MCF 10A (cell line): Measurements from ENCODE around the gene OAF. TPM values are rescaled to one million over a fixed set of nuclear protein-coding genes. Genes with fewer than 3 reads are reported as not detected.

Experiments
- BruUV-seq: library from RNA; stranded (reverse); fragments of 400-500 nt; replicated peaks from 2 replicates; lab custom pipeline; 2021; lab: Mats Ljungman, UMichigan
- CTCF ChIA-PET: fragments of 300-600 bp; sonication (Branson Sonifier 250); formaldehyde crosslinking; extraction: SDS; loops from one replicate; lab custom pipeline; 2021; ENCODE audit warnings: antibody characterized with exemption, inconsistent platforms; lab: Yijun Ruan, JAX
- POLR2A ChIA-PET: fragments of 300-600, 350-650 bp; sonication (Branson Sonifier 250); formaldehyde crosslinking; extraction: SDS; loops from one replicate; lab custom pipeline; 2020; ENCODE audit warnings: antibody characterized with exemption, inconsistent platforms; lab: Yijun Ruan, JAX
- DNase-seq: peaks from one replicate; pipeline ENCODE4 v3.0.0-alpha.2; 2018; ENCODE audit not compliant: unreplicated experiment
- H3K27ac Mint-ChIP-seq: one replicate; pipeline ENCODE4 v1.8.0; 2022; ENCODE audit warnings: mild to moderate bottlenecking, low read depth, mixed read lengths; ENCODE audit not compliant: unreplicated experiment
- H3K27me3 Mint-ChIP-seq: one replicate; pipeline ENCODE4 v1.8.0; 2022; ENCODE audit warnings: mixed read lengths; ENCODE audit not compliant: insufficient read depth, unreplicated experiment
- H3K36me3 Mint-ChIP-seq: one replicate; pipeline ENCODE4 v1.8.0; 2022; ENCODE audit warnings: mild to moderate bottlenecking, moderate library complexity, mixed read lengths; ENCODE audit not compliant: insufficient read depth, unreplicated experiment
- H3K4me1 Mint-ChIP-seq: one replicate; pipeline ENCODE4 v1.8.0; 2022; ENCODE audit warnings: mixed read lengths; ENCODE audit not compliant: insufficient read depth, unreplicated experiment
- H3K4me3 Mint-ChIP-seq: one replicate; pipeline ENCODE4 v1.8.0; 2022; ENCODE audit warnings: mild to moderate bottlenecking, moderate library complexity, mixed read lengths; ENCODE audit not compliant: unreplicated experiment
- H3K9me3 Mint-ChIP-seq: one replicate; pipeline ENCODE4 v1.8.0; 2022; ENCODE audit warnings: mixed read lengths; ENCODE audit not compliant: unreplicated experiment
- CTCF ChIP-seq: fragments of 200-600 bp; IDR thresholded peaks from one replicate; pipeline ENCODE4 v1.8.0; 2022; ENCODE audit warnings: antibody characterized with exemption, mild to moderate bottlenecking; ENCODE audit not compliant: unreplicated experiment
- intact Hi-C: fragments of 100-400 bp; cut with micrococcal nuclease; formaldehyde crosslinking; loops from 2 replicates; pipeline ENCODE4 v1.14.1; 2022
- total RNA-seq: library from RNA; stranded (reverse); gene quantifications from 2 replicates; pipeline ENCODE4 v1.2.3, GENCODE V29; 2022

Gene OAF
- total RNA-seq, 1 experiment from 2014 or later, result 21.6 TPM

DNA sequence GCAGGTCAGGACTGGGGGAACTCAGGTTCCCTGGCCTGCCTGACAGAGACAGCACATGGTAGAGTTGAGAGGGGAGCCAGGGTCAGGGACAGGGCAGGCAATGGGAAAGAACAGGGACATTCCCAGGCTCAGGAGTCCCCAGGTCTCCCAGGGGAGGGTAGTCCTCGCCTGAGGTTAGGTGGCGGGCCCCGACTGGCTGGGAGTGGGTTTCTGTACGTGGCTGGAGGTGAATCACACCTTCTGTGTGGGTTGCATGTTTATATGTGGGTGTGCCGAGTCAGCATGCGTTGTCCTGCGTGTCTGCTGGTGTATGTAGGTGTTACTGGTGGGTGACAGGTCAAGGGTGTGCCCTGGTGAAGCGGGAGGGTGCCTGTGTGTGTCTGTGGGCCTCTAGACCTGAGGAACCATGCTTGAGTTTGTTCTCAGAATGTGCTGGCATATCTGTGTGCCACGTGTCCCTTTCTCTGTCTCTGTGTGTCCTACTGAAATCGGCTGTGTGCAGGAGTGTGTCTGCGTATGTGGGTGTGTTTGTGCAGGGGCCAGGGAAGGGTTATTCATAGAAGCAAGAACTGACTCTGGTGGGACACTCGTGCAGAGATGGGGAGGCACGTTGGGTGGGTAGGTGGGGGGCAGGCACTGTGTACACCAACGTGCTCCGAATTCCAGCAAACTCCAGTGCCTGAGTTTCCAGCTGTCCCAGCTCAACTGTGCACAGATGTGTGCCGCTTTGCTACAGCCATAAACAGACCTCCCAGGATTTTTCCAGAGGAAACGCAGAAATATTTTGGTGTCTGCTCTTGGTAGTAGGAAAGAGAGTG, 23.8 kb upstream of the OAF start:
- no peaks in the 10 kb centered on the region for H3K9me3 Mint-ChIP-seq
- peak overlapping the region; percentile 16 for H3K27ac Mint-ChIP-seq
- CTCF ChIA-PET, result interaction anchor here (1.2 to 2.0 kb wide), 4 partner anchors 16 to 116 kb away, joined by 3 to 5 read pairs (median 4); no protein-coding TSS in a partner anchor
- BruUV-seq, result no TSS peak
- peaks cover 10% of the 10 kb centered on the region for H3K4me1 Mint-ChIP-seq
- no peaks in the 10 kb centered on the region for H3K36me3 Mint-ChIP-seq
- DNase-seq, result no peak
- H3K27me3 Mint-ChIP-seq, result no peaks in the 10 kb centered on the region
- POLR2A ChIA-PET, result no interaction called here
- intact Hi-C loops, result no loop called here
- no peak for TF ChIP-seq CTCF
- no peak overlapping the region for H3K4me3 Mint-ChIP-seq

GRCh38 chr11:120188371-120188770, 22.5 kb upstream of the OAF start:
- intact Hi-C loops, result no loop called here
- Mint-ChIP-seq H3K36me3 (peaks cover 3% of the 10 kb centered on the region), H3K27ac (peak overlapping the region; percentile 5), H3K27me3 (no peaks in the 10 kb centered on the region), H3K4me3 (no peak overlapping the region), H3K4me1 (peaks cover 10% of the 10 kb centered on the region), H3K9me3 (no peaks in the 10 kb centered on the region)
- DNase-seq, result no peak
- BruUV-seq, result no TSS peak
- TF ChIP-seq CTCF, result no peak
- ChIA-PET POLR2A (no interaction called here), CTCF (interaction anchor here (0.6 to 1.2 kb wide), 2 partner anchors 18 to 760 kb away, joined by 3 read pairs; no protein-coding TSS in a partner anchor)

DNA sequence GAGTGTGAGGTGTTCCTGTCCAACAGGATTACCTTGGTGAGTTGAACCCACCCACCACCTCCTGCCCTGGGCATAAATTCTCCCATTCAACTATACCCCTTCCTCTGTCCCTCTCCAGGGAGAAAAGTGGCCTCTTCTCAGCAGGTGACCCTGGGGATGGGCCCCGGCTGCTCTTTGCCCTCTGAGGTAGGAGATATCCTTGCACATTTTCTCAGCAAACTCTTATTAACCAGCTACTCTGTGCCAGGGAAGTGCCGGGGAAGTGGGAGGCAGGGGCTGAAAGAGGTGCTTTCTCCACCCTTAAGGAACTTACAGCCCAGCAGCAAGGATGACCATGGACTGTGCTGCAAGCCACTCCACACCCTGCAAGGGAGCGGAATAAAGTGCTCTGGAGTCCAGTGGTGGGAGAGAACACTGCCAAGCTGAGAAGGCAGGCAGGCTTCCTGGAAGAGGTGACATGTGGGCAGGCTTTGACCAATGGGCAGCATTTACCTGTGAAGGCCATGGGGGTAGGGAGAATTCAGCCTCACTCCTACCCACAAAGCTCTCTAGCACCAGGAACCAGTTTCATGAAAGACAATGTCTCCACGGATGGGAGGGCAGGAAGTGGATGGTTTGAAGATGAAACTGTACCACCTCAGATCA, 21.9 kb upstream of the OAF start:
- Mint-ChIP-seq H3K4me3 (no peak overlapping the region), H3K4me1 (peaks cover 10% of the 10 kb centered on the region), H3K27me3 (no peaks in the 10 kb centered on the region), H3K27ac (peak overlapping the region; percentile 5), H3K9me3 (no peaks in the 10 kb centered on the region), H3K36me3 (peaks cover 7% of the 10 kb centered on the region)
- no TSS peak for BruUV-seq
- intact Hi-C loops, result no loop called here
- no peak for TF ChIP-seq CTCF
- ChIA-PET POLR2A (no interaction called here), CTCF (interaction anchor here (0.6 kb wide), 1 partner anchor 759 kb away, joined by 3 read pairs; no protein-coding TSS in a partner anchor)
- no peak for DNase-seq

DNA sequence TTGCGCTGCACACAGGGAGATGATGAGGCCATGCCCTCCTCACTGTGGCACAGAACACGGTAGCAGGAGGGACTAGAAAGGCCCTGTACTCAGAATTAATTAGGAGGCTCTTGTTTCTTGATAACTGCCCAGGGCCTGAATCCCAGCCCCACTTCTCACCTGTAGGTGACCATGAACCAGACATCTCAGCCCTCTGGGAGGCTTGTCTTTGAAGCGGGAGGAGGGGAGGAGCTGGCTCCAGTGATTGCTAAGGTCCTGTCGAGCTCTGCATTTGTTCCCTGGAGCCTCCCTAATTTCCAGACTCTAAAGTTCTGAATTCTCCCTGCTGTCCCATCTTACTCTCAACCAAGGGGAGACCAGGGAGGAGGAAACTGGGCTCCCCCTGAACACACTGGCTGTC, 19.8 kb upstream of the OAF start:
- no peak for TF ChIP-seq CTCF
- BruUV-seq, result no TSS peak
- intact Hi-C loops, result no loop called here
- POLR2A ChIA-PET, result interaction anchor here (0.7 kb wide), 1 partner anchor 268 kb away, joined by 4 read pairs; no protein-coding TSS in a partner anchor
- Mint-ChIP-seq H3K36me3 (peaks cover 7% of the 10 kb centered on the region), H3K27me3 (no peaks in the 10 kb centered on the region), H3K27ac (no peak overlapping the region), H3K4me1 (peaks cover 10% of the 10 kb centered on the region), H3K4me3 (no peak overlapping the region), H3K9me3 (no peaks in the 10 kb centered on the region)
- no peak for DNase-seq
- CTCF ChIA-PET, result interaction anchor here (0.7 to 1.5 kb wide), 3 partner anchors 23 to 497 kb away, joined by 3 to 4 read pairs (median 3); no protein-coding TSS in a partner anchor
